PC-9 (cell line): ENCODE results near the gene COMT. TPM values are rescaled to one million over a fixed set of nuclear protein-coding genes. Genes with fewer than 3 reads are reported as not detected.

Source experiments
- BruUV-seq: library from RNA; stranded (reverse); fragments of 400-500 nt; replicated peaks from 2 replicates; lab custom pipeline; 2021; lab: Mats Ljungman, UMichigan
- CTCF ChIA-PET: fragments of 300-600 bp; sonication (Branson Sonifier 250); formaldehyde crosslinking; loops from one replicate; lab custom pipeline; 2022; ENCODE audit warnings: antibody characterized with exemption; lab: Charles Lee
- POLR2A ChIA-PET: fragments of 300-600 bp; sonication (Branson Sonifier 250); formaldehyde crosslinking; loops from one replicate; lab custom pipeline; 2022; ENCODE audit warnings: antibody characterized with exemption; ENCODE audit not compliant: unreplicated experiment; lab: Charles Lee
- DNase-seq, 2 experiments: peaks; one replicate each; pipeline versions ENCODE4 v3.0.0 to v3.0.0-alpha.2; 2015 to 2022; ENCODE audit warnings: mixed read lengths in 1 of 2
- H2AFZ ChIP-seq: fragments of 200-600 bp; sonication (generic); 2 replicates; pipeline ENCODE4 v1.8.1; 2017; ENCODE audit warnings: antibody characterized with exemption
- H3F3A ChIP-seq: fragments of 200-600 bp; sonication (generic); 2 replicates; pipeline ENCODE4 v1.8.1; 2017; ENCODE audit warnings: antibody characterized with exemption, mild to moderate bottlenecking, low read depth; ENCODE audit not compliant: insufficient read depth
- H3K27ac ChIP-seq: fragments of 200-600 bp; sonication (generic); 2 replicates; pipeline ENCODE4 v1.6.1; 2016; ENCODE audit warnings: mixed run types
- H3K27me3 ChIP-seq: fragments of 200-600 bp; sonication (generic); 2 replicates; pipeline ENCODE4 v1.6.1; 2016; ENCODE audit warnings: low read depth, mixed run types; ENCODE audit not compliant: insufficient read depth
- H3K36me3 ChIP-seq: fragments of 200-600 bp; sonication (generic); 2 replicates; pipeline ENCODE4 v1.6.1; 2016; ENCODE audit warnings: low read depth, mixed run types
- H3K4me1 ChIP-seq: fragments of 200-600 bp; sonication (generic); replicated peaks from 2 replicates; pipeline ENCODE4 v1.6.1; 2016; ENCODE audit warnings: mixed run types; ENCODE audit not compliant: insufficient read depth
- H3K4me2 ChIP-seq: fragments of 200-600 bp; sonication (generic); 2 replicates; pipeline ENCODE4 v1.6.1; 2017; ENCODE audit warnings: mixed run types
- H3K4me3 ChIP-seq: fragments of 200-600 bp; sonication (generic); 2 replicates; pipeline ENCODE4 v1.6.1; 2016; ENCODE audit warnings: mixed run types
- H3K79me2 ChIP-seq: fragments of 200-600 bp; sonication (generic); 2 replicates; pipeline ENCODE4 v1.6.1; 2017; ENCODE audit warnings: low read depth, mixed run types
- H3K9me2 ChIP-seq: fragments of 200-600 bp; sonication (generic); 2 replicates; pipeline ENCODE4 v1.8.1; 2017; ENCODE audit warnings: mild to moderate bottlenecking; ENCODE audit not compliant: insufficient read depth
- H3K9me3 ChIP-seq: fragments of 200-600 bp; sonication (generic); 2 replicates; pipeline ENCODE4 v1.8.1; 2016; ENCODE audit warnings: low read depth; ENCODE audit not compliant: insufficient read depth
- H4K20me1 ChIP-seq: fragments of 200-600 bp; sonication (generic); 2 replicates; pipeline ENCODE4 v1.8.1; 2017; ENCODE audit not compliant: insufficient read depth
- CTCF ChIP-seq: fragments of 200-600 bp; sonication (generic); conservative IDR thresholded peaks from 2 replicates; pipeline ENCODE4 v1.6.1; 2017; ENCODE audit warnings: mixed run types, antibody characterized with exemption, mild to moderate bottlenecking, moderate library complexity
- EZH2 ChIP-seq: fragments of 200-600 bp; sonication (generic); IDR thresholded peaks from 2 replicates; pipeline ENCODE4 v1.8.0; 2017; ENCODE audit warnings: antibody characterized with exemption, low read depth
- intact Hi-C: fragments of 100-400 bp; cut with micrococcal nuclease; formaldehyde crosslinking; loops from one replicate; pipeline ENCODE4 v1.10.0; 2022; ENCODE audit not compliant: unreplicated experiment
- total RNA-seq: library from RNA; stranded (reverse); gene quantifications from 2 replicates; pipeline ENCODE4 v1.2.3, GENCODE V29; 2021

The COMT gene
- total RNA-seq, 1 experiment from 2014 or later, result 99.9 TPM

- no peaks in the 10 kb centered on the region for H4K20me1 ChIP-seq
- no peak overlapping the region for H3K4me2 ChIP-seq
- H3K9me3 ChIP-seq, result no peaks in the 10 kb centered on the region
- H3K4me1 ChIP-seq, result no peaks in the 10 kb centered on the region
- H2AFZ ChIP-seq, result no peak overlapping the region
- H3K4me3 ChIP-seq, result no peak overlapping the region
- no peak overlapping the region for H3K27ac ChIP-seq
- DNase-seq, result no peak
- POLR2A ChIA-PET, result no interaction called here
- no peaks in the 10 kb centered on the region for H3F3A ChIP-seq
- H3K36me3 ChIP-seq, result no peaks in the 10 kb centered on the region
- H3K9me2 ChIP-seq, result no peaks in the 10 kb centered on the region
- CTCF ChIA-PET, result no interaction called here
- TF ChIP-seq EZH2 (no peak), CTCF (no peak)
- no TSS peak for BruUV-seq
- H3K27me3 ChIP-seq, result no peaks in the 10 kb centered on the region
- no peaks in the 10 kb centered on the region for H3K79me2 ChIP-seq
- intact Hi-C loops, result no loop called here
Measured at GRCh38 chr22:19998991-19999820, 57.6 kb downstream of the COMT start.

- H3F3A ChIP-seq, result no peaks in the 10 kb centered on the region
- H3K4me3 ChIP-seq, result no peak overlapping the region
- no peak overlapping the region for H3K27ac ChIP-seq
- ChIA-PET POLR2A (no interaction called here), CTCF (no interaction called here)
- DNase-seq, result no peak
- no peaks in the 10 kb centered on the region for H3K36me3 ChIP-seq
- H3K9me3 ChIP-seq, result no peaks in the 10 kb centered on the region
- no peaks in the 10 kb centered on the region for H3K79me2 ChIP-seq
- H2AFZ ChIP-seq, result no peak overlapping the region
- no peaks in the 10 kb centered on the region for H3K4me1 ChIP-seq
- H3K9me2 ChIP-seq, result no peaks in the 10 kb centered on the region
- no TSS peak for BruUV-seq
- H3K4me2 ChIP-seq, result no peak overlapping the region
- no peak for TF ChIP-seq EZH2
- no peak for TF ChIP-seq CTCF
- no peaks in the 10 kb centered on the region for H3K27me3 ChIP-seq
- H4K20me1 ChIP-seq, result no peaks in the 10 kb centered on the region
- intact Hi-C loops, result no loop called here
Measured at GRCh38 chr22:20000246-20001081, 58.9 kb downstream of the COMT start.

- no peaks in the 10 kb centered on the region for H3K36me3 ChIP-seq
- H3F3A ChIP-seq, result no peaks in the 10 kb centered on the region
- ChIA-PET CTCF (no interaction called here), POLR2A (no interaction called here)
- H3K4me2 ChIP-seq, result no peak overlapping the region
- intact Hi-C loops, result no loop called here
- H4K20me1 ChIP-seq, result no peaks in the 10 kb centered on the region
- no peak overlapping the region for H2AFZ ChIP-seq
- no TSS peak for BruUV-seq
- H3K79me2 ChIP-seq, result no peaks in the 10 kb centered on the region
- H3K4me3 ChIP-seq, result no peak overlapping the region
- H3K27me3 ChIP-seq, result no peaks in the 10 kb centered on the region
- no peaks in the 10 kb centered on the region for H3K9me2 ChIP-seq
- H3K4me1 ChIP-seq, result no peaks in the 10 kb centered on the region
- TF ChIP-seq CTCF, result no peak
- TF ChIP-seq EZH2, result no peak
- no peak for DNase-seq
- H3K27ac ChIP-seq, result no peak overlapping the region
- H3K9me3 ChIP-seq, result no peaks in the 10 kb centered on the region
Measured at GRCh38 chr22:20001082-20001638, 59.6 kb downstream of the COMT start.
